GM19023 (cell line): Measurements from ENCODE around the gene MAP4K2.
A peak's percentile ranks its signal among the peaks of the same experiment; 100 is the strongest.

Experiments used
- ATAC-seq: cut with Tn5 transposase; IDR thresholded peaks from one replicate; pipeline ENCODE4 v1.9.1; 2021; ENCODE audit warnings: mild to moderate bottlenecking, moderate library complexity; ENCODE audit not compliant: unreplicated experiment

Gene MAP4K2

DNA sequence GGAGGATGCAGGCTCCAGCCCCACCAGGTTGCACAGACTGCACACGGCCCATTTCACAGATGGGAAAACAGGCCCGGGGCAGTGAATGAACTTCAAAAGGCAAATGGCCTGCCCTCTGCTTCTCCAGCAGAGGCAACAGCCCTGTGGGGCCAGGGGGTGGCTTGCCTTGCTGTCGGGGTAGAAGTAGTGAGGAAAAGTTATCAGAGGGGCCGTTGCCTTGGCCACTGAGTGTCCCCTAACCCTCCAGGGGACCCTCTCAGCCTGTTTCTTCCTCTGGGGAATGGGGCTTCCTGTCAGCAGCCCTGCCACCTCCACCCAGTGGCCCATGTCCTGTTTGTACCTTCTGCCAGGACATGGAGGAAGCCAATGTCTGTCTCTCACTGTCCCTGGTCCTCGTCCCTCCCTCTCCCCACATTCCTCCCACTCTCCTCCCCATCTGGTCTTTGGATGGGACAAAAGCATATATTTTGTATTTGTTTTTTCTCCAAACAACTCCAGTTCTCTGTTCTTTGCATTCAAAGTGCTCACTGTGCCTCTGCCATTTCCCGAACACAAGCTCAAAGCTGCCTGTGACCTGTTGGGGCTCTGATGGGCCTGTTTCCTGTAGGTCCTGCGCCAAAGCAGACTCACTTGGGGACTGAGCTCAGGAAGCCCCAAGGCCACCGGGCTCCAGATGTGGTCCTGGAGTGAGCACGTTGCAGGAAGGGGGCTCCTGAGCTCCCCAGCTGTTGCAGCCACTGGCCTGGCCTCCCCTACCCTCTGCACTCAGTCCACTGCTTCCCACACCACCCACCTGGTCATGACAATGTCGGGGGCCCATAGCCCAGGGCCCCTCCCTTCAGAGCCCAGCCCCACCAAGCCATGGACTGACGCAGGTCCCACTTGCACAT, 9.5 kb downstream of the MAP4K2 start:
- ATAC-seq = no peak

DNA sequence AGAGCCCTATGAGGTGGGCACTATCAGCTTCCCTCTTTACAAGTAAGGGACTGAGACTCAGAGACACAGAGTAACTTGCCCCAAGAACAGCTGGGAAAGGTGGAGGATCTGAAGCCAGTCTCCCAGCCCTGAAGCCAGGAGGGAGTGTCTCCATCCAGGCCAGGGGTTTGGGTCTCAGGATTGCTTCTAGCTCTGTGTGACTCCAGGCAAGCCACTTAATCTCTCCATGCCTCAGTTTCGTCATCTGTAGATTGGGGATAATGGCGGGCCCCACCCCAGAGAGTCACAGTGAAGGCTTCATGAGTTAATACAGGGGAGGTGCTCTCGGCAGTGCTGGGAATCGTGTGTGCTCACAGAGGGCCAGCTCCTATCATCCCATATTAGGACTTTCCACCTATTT, 10.5 kb downstream of the MAP4K2 start:
- ATAC-seq = no peak

GRCh38 chr11:64791781-64792291, 11.2 kb downstream of the MAP4K2 start:
- ATAC-seq = no peak

- ATAC-seq = no peak
Measured at GRCh38 chr11:64790205-64791095, 12.6 kb downstream of the MAP4K2 start.

DNA sequence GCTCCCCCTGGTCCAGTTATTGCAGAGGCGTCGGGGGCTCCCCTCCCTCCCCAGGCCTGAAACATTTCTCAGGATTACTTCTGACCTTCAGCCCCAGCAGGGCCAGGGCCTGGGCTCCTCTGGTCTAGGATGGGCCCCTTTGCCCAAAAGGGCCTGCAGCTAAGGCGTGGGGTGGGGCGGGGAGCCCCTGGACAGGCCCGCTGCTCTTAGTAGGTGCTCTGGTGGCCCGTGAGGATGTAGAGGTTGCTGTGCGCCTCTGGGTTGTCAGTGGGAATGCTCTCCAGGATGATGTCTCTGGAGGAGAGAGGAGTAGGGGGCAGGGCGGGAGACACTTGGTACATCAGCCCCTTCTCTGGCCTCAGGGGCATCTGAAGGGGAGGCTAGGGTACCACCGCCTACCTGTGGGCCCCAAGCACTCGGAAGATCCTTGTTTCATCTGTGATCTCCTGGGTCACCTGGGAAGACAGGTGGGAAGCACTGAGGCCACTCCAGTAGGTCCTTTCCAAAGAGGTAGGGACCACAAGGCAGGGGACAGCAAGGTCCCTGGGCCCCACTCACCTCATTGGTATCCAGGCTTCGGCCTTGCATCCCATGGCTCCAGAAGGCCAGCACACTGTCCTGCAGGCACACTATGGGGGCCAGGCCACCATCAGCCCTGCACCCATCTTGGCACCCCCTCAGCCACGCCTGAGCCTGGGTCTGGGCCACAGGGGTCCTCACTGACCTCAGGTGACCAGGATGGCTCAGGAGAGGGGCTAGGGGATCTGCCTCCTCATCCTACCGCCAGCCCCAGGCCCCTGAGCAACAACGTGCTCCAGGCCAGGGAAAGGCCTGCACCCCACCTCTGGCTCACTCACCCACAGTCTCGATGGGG, 13.4 kb downstream of the MAP4K2 start:
- ATAC-seq = no peak

DNA sequence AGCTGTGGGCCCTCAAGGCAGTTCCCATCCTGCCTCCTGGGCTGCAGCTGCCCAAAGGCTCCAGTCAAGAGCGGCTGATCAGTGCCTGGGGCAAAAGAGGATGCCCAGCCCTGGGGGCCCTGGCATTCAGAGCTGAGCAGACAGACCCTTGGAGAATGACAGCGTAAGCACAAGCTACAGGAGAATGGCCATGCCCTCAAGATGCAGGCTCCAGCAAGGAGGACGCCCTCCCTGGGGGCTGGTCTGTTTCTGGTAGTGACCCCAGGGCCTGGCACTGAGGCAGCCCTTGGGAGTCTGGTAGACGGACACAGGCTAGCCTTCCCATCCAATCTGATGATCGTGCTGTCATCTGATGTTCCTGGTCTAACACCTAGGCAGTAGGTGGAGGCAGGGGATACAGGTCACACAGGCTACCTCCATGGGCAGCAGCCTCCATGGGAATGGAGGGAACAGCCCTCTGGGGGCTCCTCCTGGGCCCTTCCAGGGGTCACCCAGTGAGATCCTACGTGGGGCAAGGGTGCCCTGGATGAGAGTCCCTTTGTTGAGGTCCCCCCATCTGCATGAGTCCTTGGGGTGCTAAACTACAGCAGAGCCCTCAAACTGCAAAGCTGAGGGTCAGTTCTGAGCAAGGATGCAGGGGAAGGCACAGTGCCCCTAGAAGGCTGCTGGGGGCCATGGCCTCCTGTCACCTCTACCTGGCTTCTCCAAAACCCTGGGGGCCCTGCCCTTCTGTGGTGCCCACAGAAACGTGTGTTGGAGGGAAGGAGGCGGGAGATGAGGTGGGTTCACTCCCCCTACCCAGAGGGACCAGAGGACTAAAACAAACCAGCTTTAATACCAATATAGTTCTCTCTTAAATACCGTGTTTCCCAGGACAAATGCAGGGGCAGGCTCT, 14.4 kb downstream of the MAP4K2 start:
- ATAC-seq = no peak

- ATAC-seq = no peak
Measured at GRCh38 chr11:64787526-64788320, 15.3 kb downstream of the MAP4K2 start.

GRCh38 chr11:64786308-64786707, 16.7 kb downstream of the MAP4K2 start:
- ATAC-seq = no peak

DNA sequence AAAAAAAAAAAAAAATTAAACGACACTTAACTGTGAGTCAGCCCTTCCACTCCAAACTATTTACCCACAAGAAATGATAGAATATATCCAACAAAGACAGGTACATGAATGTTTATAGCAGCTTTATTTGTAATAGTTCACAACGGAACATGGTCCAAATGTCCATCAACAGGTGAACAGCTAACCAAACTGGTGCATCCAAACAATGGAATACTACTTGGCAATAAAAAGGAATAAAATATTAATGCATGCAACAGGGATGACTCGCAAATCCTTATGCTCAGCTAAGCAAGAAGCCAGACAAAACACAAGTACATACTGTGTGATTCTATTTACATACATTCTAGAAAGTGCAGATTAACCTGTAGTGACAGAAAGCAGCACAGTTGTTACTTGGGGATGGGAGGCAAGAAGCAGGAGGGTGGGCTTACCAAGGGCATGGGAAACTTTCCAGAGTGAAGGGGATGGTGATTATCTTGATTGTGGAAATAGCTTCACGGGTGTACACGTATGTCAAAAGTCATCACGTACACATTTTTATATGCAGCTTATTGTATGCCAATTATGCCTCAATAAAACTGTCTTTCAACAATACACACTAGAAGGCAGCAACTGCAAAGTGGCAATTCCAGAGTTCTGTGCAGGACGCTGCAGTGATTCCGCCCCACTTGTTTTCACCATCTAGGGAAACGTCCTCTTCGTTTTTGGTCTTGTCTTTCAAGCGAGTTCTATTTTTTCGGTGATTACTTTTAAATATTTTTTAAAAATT, 18.0 kb downstream of the MAP4K2 start:
- no peak for ATAC-seq

- peak; percentile 79 for ATAC-seq
Measured at GRCh38 chr11:64778473-64779298, 24.3 kb downstream of the MAP4K2 start, which contains the start of gene SF1. Gene SF1 (minus strand): TSS chr11:64778542. CDS start chr11:64778392, 150 bp downstream.

DNA sequence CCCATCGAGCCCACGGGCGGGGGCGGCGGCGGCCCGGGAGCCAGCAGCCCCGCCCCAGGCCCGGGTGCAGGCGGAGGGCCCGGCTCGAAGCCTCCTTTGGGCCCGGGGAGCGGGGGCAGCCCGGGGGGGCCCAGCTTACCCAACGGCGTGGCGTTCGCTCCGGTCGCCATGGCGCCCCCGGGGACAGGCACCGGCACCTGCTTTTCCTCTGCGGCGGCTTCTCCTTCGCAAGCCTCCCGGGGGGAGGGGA, 24.9 kb downstream of the MAP4K2 start:
- peak; percentile 15 for ATAC-seq

- peak; percentile 16 for ATAC-seq
Measured at GRCh38 chr11:64777449-64778222, 25.4 kb downstream of the MAP4K2 start.

DNA sequence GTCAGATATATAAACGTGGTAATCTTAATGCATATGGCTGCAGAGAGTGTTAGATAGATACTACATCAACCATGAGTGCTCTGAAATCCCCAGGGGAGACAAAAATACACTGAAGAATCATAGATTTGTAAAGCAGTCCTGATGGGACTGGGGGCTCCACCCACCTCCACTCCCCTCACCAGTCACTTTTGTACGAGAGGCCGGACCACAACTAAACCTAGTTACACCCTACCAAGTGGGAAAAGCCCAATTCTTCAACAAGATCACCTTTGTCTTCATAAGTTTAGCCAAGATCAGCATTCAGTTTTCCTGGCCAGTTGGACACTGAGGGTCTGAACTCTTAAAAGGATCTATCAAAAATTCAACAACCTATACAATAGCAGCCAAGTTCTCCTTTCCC, 26.1 kb downstream of the MAP4K2 start:
- no peak for ATAC-seq

DNA sequence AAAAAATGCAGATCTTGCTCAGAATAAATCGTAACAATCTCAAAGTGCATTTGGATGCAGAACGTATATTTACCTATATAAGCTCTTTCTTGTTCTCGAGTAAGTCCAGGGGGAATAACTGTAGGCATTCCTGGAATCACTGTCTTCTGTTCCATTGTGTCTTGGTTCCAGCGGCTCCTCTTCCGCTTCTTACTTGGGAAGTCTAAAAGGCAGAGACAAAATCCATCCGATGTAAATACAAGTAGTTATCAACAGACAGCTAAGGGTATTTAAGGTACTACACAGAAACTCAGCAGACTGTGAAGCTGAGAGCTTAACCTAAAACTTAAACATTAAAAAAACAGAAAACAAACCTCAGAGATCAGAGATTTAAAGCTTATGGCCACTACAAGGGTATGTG, 26.6 kb downstream of the MAP4K2 start:
- no peak for ATAC-seq

GRCh38 chr11:64774144-64774543, 28.9 kb downstream of the MAP4K2 start:
- ATAC-seq = no peak

- no peak for ATAC-seq
Measured at GRCh38 chr11:64772303-64773018, 30.6 kb downstream of the MAP4K2 start.
